HG02610 (cell line): ENCODE measurements around the gene KCNC3.

Experiments
- ATAC-seq: cut with Tn5 transposase; IDR thresholded peaks from one replicate; pipeline ENCODE4 v1.9.1; 2021; ENCODE audit warnings: mild to moderate bottlenecking, moderate library complexity; ENCODE audit not compliant: unreplicated experiment

The KCNC3 gene

GRCh38 chr19:50328224-50328872 lies 829 bp downstream of the KCNC3 start:
- ATAC-seq: no peak

GRCh38 chr19:50327461-50328223 lies 1.5 kb downstream of the KCNC3 start:
- ATAC-seq: no peak

- ATAC-seq: no peak
Measured at GRCh38 chr19:50327013-50327412, 2.2 kb downstream of the KCNC3 start.

DNA sequence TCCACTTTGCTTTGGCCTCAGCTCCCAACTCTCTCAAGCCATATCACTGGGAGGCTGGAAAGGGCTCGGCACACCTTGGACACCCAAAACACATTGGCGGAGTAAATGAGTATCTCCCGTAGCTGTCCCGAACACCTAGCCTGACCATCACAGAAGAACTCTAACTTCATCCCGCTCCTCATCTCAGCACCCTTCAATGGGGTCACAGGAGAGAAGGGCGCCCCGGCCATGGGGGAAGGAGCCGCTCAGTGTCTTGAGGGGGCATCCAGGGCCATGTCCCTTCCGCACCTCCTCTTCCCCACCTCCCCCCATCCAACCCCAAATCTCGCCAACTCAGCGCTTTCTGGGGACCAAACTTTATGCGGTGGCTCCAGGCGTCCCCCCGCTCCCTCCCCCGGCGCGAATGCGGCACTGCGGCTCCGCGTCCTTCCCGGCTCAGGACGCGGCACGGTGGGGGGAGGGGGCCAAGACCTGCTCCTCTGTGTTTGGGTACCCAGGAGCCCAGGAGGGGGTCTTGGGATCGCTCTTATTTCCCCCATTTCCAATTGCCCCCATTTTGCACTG lies 3.0 kb downstream of the KCNC3 start:
- no peak for ATAC-seq

- no peak for ATAC-seq
Measured at GRCh38 chr19:50325310-50326100, 3.7 kb downstream of the KCNC3 start.

- no peak for ATAC-seq
Measured at GRCh38 chr19:50324331-50324730, 4.8 kb downstream of the KCNC3 start.

DNA sequence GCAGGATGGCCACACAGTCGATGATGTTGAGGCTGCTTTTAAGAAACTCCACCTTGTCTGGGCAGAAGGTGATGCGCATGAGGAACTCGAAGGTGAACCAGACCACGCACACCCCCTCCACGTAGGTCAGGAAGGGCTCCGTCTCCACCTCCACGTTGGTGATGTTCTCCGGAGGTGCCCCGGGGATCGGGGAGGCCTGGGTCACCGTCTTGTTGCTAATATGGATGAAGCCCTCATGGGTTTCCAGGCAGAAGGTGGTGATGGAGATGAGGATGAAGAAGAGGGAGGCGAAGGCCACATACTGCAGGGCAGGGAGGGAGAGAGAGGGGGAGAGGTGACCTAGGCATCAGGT lies 5.4 kb downstream of the KCNC3 start:
- no peak for ATAC-seq

- no peak for ATAC-seq
Measured at GRCh38 chr19:50322931-50323781, 6.0 kb downstream of the KCNC3 start.

DNA sequence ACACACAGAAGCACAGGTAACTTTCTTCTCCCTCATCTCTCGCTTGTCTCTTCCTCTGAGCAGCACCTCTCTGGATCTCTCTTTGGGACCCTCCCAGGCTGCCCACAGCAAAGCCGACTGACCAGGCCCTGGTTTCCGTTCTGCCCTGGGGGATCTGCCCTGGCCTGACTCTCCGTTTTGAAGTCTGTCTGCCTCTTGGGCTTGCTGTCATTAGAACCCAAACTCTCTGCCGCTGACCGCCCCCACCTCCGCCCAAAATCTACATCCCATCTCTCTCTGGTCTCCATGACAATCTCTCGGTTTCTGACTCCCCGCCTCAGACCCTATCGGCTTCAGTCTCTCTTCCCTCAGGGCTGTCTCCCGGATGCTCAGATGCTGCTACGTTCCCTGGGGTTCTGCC lies 6.9 kb downstream of the KCNC3 start:
- no peak for ATAC-seq

GRCh38 chr19:50321831-50322230 lies 7.3 kb downstream of the KCNC3 start:
- ATAC-seq: no peak

- ATAC-seq: no peak
Measured at GRCh38 chr19:50320596-50320995, 8.6 kb downstream of the KCNC3 start.

- no peak for ATAC-seq
Measured at GRCh38 chr19:50320051-50320450, 9.1 kb downstream of the KCNC3 start.

- ATAC-seq: no peak
Measured at GRCh38 chr19:50319156-50319555, 10.0 kb downstream of the KCNC3 start.

DNA sequence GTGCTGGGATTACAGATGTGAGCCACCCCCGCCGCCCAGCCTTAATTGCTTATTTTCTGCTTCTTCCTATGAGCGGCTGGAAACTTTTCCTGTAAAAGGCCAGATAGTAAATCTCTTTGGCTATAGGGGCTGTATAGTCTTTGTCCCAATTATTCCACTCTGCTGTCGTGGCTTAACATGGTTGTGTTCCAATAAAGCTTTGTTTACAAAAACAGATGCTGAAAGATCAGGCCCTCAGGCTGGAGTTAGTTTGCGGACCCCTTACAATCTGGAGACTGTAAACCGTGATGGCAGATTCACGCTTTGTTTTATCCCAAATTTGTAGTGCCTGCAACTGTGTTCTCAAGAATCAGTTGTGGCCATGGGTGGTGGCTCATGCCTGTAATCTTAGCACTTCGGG lies 10.7 kb downstream of the KCNC3 start:
- no peak for ATAC-seq

- ATAC-seq: no peak
Measured at GRCh38 chr19:50317115-50317514, 12.1 kb downstream of the KCNC3 start.

- no peak for ATAC-seq
Measured at GRCh38 chr19:50315773-50316448, 13.3 kb downstream of the KCNC3 start.

DNA sequence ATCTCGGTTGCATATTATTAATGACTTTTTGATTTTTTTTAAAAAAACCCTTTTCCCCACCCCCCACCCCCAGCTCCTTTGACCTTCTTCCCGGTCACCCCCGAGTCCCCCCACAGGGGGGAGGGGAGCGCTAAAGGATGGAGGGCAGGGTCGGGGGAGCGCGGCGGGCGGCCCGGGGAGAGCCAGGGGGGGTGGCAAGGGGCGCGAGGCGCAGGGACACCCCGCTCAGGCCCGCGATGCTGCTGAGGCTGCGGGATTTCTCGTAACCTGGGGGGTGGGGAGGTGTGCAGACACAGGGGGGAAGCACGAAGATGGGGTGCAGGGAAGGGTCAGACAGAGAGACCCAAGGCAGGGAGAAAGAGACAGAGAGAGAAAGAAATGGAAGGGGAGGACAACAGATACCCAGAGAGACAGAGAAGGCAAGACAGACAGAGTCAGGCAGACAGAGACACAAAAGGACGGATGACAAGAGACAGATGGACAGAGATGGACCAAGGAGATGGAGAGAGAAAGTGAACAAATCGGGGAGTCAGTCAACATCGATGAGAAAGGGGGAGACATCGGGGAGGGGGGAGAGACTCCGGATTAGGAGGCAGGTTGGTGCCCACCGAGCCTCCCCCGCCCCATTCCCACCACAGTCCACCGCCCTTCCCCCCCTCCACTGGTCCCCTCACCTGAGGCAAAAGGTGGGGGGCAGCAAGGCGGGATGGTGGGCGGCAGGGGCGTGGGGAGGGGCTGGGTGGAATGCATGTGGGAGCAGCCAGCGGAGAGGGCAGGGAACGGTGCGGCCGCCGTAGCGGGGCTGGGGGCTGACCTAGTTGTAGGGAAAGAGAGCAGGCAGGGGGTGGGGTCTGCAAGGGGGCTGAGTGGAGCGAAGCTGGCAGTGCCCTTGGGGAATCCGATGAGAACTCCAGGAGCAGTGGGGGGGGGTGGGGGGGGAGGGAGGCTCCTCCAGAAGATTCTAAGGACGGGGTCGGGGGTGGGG lies 14.2 kb downstream of the KCNC3 start:
- no peak for ATAC-seq

DNA sequence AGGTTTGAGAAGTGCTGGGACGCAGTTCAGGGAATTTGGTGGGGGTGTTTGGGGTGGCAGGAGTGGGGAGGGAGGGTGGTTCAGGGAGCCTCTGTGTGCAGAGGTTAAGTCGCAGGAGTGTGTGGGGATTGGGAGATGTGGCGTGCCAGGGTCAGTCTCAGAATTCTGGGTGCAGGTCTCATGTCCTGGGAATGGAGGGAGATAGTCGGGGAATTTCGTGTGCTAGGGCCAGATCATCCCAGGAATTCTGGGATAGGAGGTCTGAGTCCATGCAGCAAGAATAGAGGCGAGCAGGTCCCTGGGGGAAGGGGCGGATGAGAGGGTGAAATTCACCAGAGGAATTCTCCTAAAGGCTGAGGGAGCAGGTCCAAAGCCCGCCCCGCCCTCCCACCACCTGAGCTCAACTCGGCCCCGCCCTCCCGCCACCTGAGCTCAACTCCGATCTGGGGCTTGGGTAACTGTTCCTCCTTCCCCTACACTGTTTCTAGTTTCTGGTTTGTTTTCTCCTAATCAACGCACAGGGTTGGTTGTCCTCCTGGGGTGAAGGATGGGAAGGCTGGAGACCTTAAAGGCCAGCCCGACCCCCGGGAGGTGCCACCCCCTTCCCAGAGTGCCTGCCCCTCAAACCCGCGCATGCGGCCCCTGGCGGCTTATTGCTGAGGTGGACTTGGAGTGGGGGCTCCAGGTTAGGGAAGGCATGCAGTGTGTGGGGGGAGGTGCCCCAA lies 15.2 kb downstream of the KCNC3 start:
- ATAC-seq: no peak
